Panc1 (cell line): ENCODE data around the gene GPR34. TPM values are rescaled to one million over a fixed set of nuclear protein-coding genes. Genes with fewer than 3 reads are reported as not detected.
A peak's percentile ranks its signal among the peaks of the same experiment; 100 is the strongest.

Experiments used
- ATAC-seq: fragments of 200-7000 bp; cut with Tn5 transposase; 2 replicates; pipeline ENCODE4 v1.9.1; 2020; ENCODE audit warnings: mild to moderate bottlenecking, moderate library complexity
- BruUV-seq: library from RNA; stranded (reverse); fragments of 400-500 nt; replicated peaks from 2 replicates; lab custom pipeline; 2021; lab: Mats Ljungman, UMichigan
- CTCF ChIA-PET: fragments of 300-600 bp; sonication (Branson Sonifier 250); formaldehyde crosslinking; loops from one replicate; lab custom pipeline; 2022; ENCODE audit warnings: antibody characterized with exemption; lab: Charles Lee
- POLR2A ChIA-PET: fragments of 300-600 bp; sonication (Branson Sonifier 250); formaldehyde crosslinking; loops from one replicate; lab custom pipeline; 2022; ENCODE audit warnings: antibody characterized with exemption; lab: Charles Lee
- DNase-seq: peaks from one replicate; pipeline ENCODE4 v3.0.0-alpha.2; 2010; ENCODE audit warnings: low read depth, low spot score
- H3K27ac ChIP-seq: 2 replicates; pipeline ENCODE4 v1.5.1; 2011; ENCODE audit warnings: mild to moderate bottlenecking, low read length, inconsistent platforms
- H3K27me3 ChIP-seq: fragments of 200-500 bp; sonication (Bioruptor generic); 2 replicates; pipeline ENCODE4 v1.6.0; 2014; ENCODE audit warnings: low read length, inconsistent platforms; ENCODE audit not compliant: control insufficient read depth, insufficient read depth
- H3K36me3 ChIP-seq: fragments of 200-500 bp; sonication (Bioruptor generic); 2 replicates; pipeline ENCODE4 v1.5.1; 2014; ENCODE audit warnings: inconsistent platforms, mild to moderate bottlenecking, low read length, moderate library complexity; ENCODE audit not compliant: control insufficient read depth, insufficient read depth
- H3K4me1 ChIP-seq: 2 replicates; pipeline ENCODE4 v1.5.1; 2011; ENCODE audit warnings: inconsistent platforms, mild to moderate bottlenecking, low read length, moderate library complexity; ENCODE audit not compliant: control insufficient read depth, insufficient read depth
- H3K4me3 ChIP-seq, 2 experiments: 2 replicates each; pipeline ENCODE4 v1.5.1; 2011 to 2012; ENCODE audit warnings: low read depth in 2 of 2, low read length in 2 of 2, mild to moderate bottlenecking in 2 of 2, inconsistent platforms in 1 of 2, moderate library complexity in 1 of 2
- H3K9me3 ChIP-seq: fragments of 200-500 bp; sonication (Bioruptor generic); 2 replicates; pipeline ENCODE4 v1.5.1; 2014; ENCODE audit warnings: low read depth, mild to moderate bottlenecking, inconsistent platforms, low read length, moderate library complexity; ENCODE audit not compliant: control insufficient read depth, insufficient read depth
- CTCF ChIP-seq: fragments of 450-650 bp; IDR thresholded peaks from 2 replicates; pipeline ENCODE4 v1.5.1; 2017; ENCODE audit warnings: mild to moderate bottlenecking
- POLR2AphosphoS5 ChIP-seq: IDR thresholded peaks from 2 replicates; pipeline ENCODE4 v1.6.1; 2012; ENCODE audit warnings: mild to moderate bottlenecking, low read depth, low read length, moderate library complexity
- REST ChIP-seq, 2 experiments: IDR thresholded peaks; 2 replicates each; pipeline ENCODE4 v1.6.1; 2011 to 2012; ENCODE audit warnings: low read depth in 2 of 2, control low read depth in 1 of 2, low read length in 1 of 2, mild to moderate bottlenecking in 1 of 2, moderate library complexity in 1 of 2; ENCODE audit not compliant: insufficient read depth in 1 of 2
- SIN3A ChIP-seq: IDR thresholded peaks from 2 replicates; pipeline ENCODE4 v1.6.1; 2012; ENCODE audit warnings: low read depth, mild to moderate bottlenecking, low read length, moderate library complexity, borderline replicate concordance; ENCODE audit not compliant: insufficient read depth
- TCF7L2 ChIP-seq: IDR thresholded peaks from 2 replicates; pipeline ENCODE4 v1.6.1; 2011; ENCODE audit warnings: mild to moderate bottlenecking, low read depth, low read length, inconsistent platforms
- in situ Hi-C: cut with HindIII; loops from 2 replicates; pipeline ENCODE4 v1.10.0; 2016; ENCODE audit warnings: low sequenced_read_pairs, low pct_unique_long_range_greater_than_20kb
- intact Hi-C: fragments of 100-400 bp; cut with micrococcal nuclease; formaldehyde crosslinking; loops from one replicate; pipeline ENCODE4 v1.10.0; 2022; ENCODE audit not compliant: unreplicated experiment
- total RNA-seq: library from RNA; stranded (reverse); gene quantifications from one replicate; pipeline ENCODE4 v1.2.1, GENCODE V29; 2021; ENCODE audit not compliant: unreplicated experiment

Gene GPR34
- total RNA-seq, 1 experiment from 2014 or later, result not detected

- in situ Hi-C loops, result no loop called here
- Histone ChIP-seq H3K4me3 (no peak overlapping the region), H3K9me3 (no peaks in the 10 kb centered on the region), H3K27ac (no peak overlapping the region), H3K27me3 (no peaks in the 10 kb centered on the region), H3K4me1 (no peaks in the 10 kb centered on the region), H3K36me3 (no peaks in the 10 kb centered on the region; the same call in 1 of the 2 replicates)
- ChIA-PET POLR2A (no interaction called here), CTCF (no interaction called here)
- TF ChIP-seq CTCF (no peak), REST (IDR thresholded peaks at IDR 0.05; ENCODE audit: insufficient read depth in 1 of 2, low read depth in 2 of 2, low read length in 1 of 2) (no peak), SIN3A (no peak), POLR2AphosphoS5 (no peak), TCF7L2 (no peak)
- no TSS peak for BruUV-seq
- DNase-seq (no peak), ATAC-seq (no peak)
- intact Hi-C loops, result no loop called here
Measured at GRCh38 chrX:41733939-41734338, 45.2 kb downstream of the GPR34 start.

- H3K4me3 ChIP-seq, result no peak overlapping the region
- ATAC-seq (no peak), DNase-seq (peak; percentile 2)
- intact Hi-C loops (no loop called here), in situ Hi-C loops (no loop called here)
- ChIA-PET CTCF (interaction anchor here (0.6 kb wide), 1 partner anchor 496 kb away, joined by 3 read pairs; no protein-coding TSS in a partner anchor), POLR2A (no interaction called here)
- no peaks in the 10 kb centered on the region for H3K4me1 ChIP-seq
- H3K9me3 ChIP-seq, result no peaks in the 10 kb centered on the region
- no peaks in the 10 kb centered on the region for H3K27me3 ChIP-seq
- no TSS peak for BruUV-seq
- no peak for TF ChIP-seq REST (IDR thresholded peaks at IDR 0.05; ENCODE audit: insufficient read depth in 1 of 2, low read depth in 2 of 2, low read length in 1 of 2)
- no peak for TF ChIP-seq POLR2AphosphoS5
- TF ChIP-seq CTCF, result peak; percentile 57
- no peak for TF ChIP-seq TCF7L2
- TF ChIP-seq SIN3A, result no peak
- no peak overlapping the region for H3K27ac ChIP-seq
- H3K36me3 ChIP-seq, result no peaks in the 10 kb centered on the region; the same call in 1 of the 2 replicates
Measured at GRCh38 chrX:41734530-41734929, 45.8 kb downstream of the GPR34 start.
